Measurements from ENCODE around the gene CCDC51.

- no peak for TF ChIP-seq EHF (CRISPR knock-in tag; IDR thresholded peaks at IDR 0.05)
- TF ChIP-seq BHLHE40 (IDR thresholded peaks at IDR 0.05; ENCODE audit: low read depth, low read length) = no peak
- TF ChIP-seq SMC3 (IDR thresholded peaks at IDR 0.05) = no peak
- no peak for TF ChIP-seq CTCF (IDR thresholded peaks at IDR 0.05)
- TF ChIP-seq E2F6 (IDR thresholded peaks at IDR 0.05; ENCODE audit: borderline replicate concordance, low read depth) = no peak
- TF ChIP-seq ESRRA (IDR thresholded peaks at IDR 0.05; ENCODE audit: borderline replicate concordance, low read length) = no peak
- no peak for TF ChIP-seq EP300 (IDR thresholded peaks at IDR 0.05)
- TF ChIP-seq RAD21 (conservative IDR thresholded peaks at IDR 0.05 in 1 of 2, IDR thresholded peaks at IDR 0.05 in 1 of 2) = no peak
- TF ChIP-seq KDM1A (IDR thresholded peaks at IDR 0.05; ENCODE audit: low read depth) = no peak
These were observed 11.4 kb upstream of the CCDC51 start for GRCh38 chr3:48451270-48451669.

Data from A549 (cell line).